NCI-H1436 (cell line): Measurements from ENCODE around the gene SIX1.

Source experiments
- DNase-seq: peaks from one replicate; lab custom pipeline; 2025; lab: John Stamatoyannopoulos, UW

The SIX1 gene

DNA sequence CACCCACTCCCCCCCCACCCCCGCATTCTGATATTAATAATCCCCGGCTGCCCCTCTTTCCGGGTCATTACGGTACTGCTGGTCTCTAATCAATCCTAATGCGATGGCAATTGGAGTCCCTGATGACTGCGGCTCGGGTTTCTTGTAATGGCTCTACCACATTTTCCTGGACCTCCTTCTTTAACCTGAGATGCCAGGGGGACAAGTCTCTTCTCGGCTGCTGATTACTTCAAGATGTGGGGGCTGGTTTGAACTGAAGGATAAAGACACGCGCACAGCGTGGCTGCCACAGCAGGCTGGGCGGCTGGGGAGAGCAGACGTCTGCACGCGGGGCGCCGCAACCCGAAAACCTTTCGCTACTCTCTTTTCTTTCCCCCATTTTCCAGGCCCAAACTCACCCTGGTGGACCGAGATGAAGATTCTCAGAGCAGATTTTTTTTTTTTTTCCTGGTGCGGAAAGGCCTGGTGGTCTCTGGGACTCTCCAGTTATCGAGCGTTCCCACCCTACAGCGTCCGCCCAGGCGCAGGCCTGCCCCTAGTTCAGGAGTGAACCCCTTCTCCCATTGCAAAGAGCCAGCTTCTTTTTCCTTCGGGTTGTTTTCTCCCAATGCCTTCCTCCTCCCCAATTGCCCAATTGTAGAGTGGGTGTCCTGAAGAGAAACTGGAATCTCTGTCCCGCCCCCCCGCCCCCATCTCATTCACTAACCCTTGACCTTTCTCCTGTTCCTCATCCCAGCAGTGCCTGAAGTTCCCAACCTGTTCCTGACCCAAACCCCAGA, 6.0 kb upstream of the SIX1 start:
- DNase-seq: peak; percentile 61

- DNase-seq: no peak
Observed at GRCh38 chr14:60654334-60654821, 5.1 kb upstream of the SIX1 start.

GRCh38 chr14:60653701-60654161, 4.5 kb upstream of the SIX1 start:
- DNase-seq: no peak

- no peak for DNase-seq
Observed at GRCh38 chr14:60652674-60653651, 3.7 kb upstream of the SIX1 start.

DNA sequence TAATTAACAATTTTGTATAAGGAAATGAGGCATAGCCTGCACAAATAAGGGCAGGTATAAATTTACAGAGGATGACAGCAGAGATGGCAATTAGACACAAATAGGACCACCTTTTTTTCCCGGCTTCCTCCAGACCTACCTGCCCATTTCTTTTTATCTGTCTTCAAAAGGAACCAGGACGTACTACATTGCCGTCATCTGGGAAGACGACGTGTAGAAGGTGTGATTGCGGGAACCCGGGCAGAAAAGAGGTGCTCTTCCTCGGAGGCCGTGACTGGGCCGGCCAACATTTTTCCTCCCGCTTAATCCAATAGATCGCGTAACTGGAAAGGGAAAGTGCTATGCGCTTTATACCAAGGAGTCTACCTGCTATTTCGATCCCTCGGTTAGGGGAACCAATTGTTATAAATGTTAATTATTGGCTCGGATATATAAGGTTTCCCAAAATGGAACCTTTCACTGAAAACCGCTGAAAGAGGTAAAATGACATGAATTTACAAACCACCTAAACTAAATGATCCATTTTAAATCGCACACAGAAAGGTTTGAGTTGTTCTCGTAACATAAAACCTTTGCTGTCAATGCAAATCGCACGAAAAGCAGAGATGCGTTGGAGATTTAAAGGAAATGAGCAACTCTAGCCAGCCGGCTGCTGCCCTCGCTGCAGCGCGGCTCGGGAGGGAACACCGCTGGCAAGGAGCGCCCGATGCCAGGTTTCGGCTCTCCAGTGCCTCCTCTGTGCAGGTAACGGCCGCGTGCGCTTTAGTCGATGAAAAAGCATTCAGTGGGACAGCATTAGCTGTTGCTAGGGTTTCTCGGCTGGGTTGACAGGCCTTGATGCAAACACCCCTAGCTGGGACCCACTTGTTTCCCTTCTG, 2.8 kb upstream of the SIX1 start:
- peak; percentile 37 for DNase-seq

DNA sequence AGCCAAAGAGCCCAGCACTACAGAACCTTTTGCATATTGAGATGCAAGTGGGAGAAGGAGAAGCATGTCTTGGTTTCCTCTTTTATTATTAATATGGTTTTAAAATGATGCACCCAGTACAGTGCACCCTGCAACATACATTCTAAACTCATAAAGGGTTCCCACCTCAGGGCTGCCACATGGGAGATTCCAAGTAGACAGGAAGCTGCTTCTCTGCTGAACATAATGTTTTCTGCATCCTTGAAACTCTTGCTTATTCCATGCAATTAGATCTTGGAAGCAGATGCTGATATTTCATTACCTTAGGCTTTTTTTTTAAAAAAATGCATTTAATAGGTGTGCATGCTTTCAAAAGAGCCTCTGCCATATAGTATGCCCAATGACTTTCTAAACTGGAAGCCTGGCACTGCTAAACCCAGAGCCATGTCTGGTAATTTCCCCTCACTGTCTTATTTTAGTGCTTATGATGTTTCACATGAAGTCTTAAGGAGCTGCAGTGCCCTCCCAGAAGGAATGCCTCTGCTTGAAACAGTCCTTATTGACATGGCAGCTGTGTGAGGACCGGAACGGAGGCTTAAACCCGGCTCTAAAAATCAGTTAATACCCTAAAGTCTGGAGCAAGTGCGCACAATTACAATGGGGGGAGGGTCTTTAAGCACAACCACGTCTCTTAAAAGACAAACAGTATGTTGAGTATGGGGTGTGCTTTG, 2.0 kb upstream of the SIX1 start:
- DNase-seq: no peak

- no peak for DNase-seq
Observed at GRCh38 chr14:60650373-60650961, 1.2 kb upstream of the SIX1 start.

GRCh38 chr14:60649875-60650372, 647 bp upstream of the SIX1 start:
- no peak for DNase-seq

DNA sequence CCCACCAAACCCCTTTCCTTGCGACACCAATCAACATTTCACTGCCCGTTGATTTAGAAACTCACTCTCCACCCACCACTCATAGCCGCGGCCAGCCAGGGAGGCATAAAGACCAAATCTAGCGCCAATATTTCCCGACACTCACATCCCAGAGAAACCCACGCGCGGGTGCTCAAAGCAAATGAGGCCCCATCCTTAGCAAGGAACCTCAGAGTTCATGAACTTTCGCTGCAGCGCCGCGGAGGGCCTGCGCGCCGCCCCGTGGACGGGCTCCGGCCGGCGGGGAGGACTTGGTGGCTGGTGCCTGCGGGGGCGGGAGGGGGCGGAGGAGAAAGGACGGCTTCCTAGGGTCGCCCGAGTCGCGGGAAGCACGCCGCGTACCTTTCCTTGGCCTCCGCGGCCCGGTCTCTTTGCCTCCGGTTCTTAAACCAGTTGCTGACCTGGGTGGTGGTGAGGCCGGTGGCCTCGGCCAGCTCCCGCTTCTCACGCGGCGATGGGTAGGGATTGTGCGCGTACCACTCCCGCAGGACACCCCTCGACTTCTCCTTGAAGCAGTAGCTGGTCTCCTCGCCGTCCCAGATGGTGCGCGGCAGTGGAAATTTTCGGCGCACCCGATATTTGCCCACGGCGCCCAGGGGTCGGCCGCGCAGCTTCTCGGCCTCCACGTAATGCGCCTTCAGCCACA, 886 bp downstream of the SIX1 start:
- DNase-seq: no peak

- DNase-seq: no peak
Observed at GRCh38 chr14:60647837-60648248, 1.4 kb downstream of the SIX1 start.

GRCh38 chr14:60647081-60647836, 2.0 kb downstream of the SIX1 start:
- DNase-seq: no peak

- no peak for DNase-seq
Observed at GRCh38 chr14:60646226-60646818, 3.0 kb downstream of the SIX1 start.

GRCh38 chr14:60645126-60645741, 4.0 kb downstream of the SIX1 start:
- DNase-seq: no peak

- DNase-seq: no peak
Observed at GRCh38 chr14:60644666-60645065, 4.6 kb downstream of the SIX1 start.

GRCh38 chr14:60643463-60644314, 5.6 kb downstream of the SIX1 start:
- no peak for DNase-seq

DNA sequence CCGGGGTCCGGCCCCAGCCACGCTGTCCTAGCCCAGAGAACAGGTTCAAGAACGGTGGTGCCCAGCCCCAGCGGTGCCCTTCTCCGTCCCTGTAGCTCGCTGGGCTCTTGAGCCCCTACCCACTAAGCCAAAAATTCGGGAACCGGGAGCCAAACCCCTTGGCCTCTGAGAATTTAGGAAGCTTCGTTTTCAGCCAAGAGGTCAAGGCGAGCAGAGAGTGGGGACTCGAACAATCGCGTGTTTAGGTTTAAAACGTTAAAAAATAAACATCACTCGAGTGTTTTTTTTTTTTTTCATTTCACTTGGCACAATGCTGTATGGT, 6.2 kb downstream of the SIX1 start:
- DNase-seq: no peak
